Measurements from ENCODE around the gene OSBPL1A. TPM values are rescaled to one million over a fixed set of nuclear protein-coding genes. Genes with fewer than 3 reads are reported as not detected.
"Not testable (repeated sequence)": the region's sequence is repeated elsewhere in the genome, so short reads cannot be mapped to it uniquely, and the experiment has no call there.

OSBPL1A gene
- total RNA-seq, 1 donor from 2014 or later: 10.8 TPM

DNA sequence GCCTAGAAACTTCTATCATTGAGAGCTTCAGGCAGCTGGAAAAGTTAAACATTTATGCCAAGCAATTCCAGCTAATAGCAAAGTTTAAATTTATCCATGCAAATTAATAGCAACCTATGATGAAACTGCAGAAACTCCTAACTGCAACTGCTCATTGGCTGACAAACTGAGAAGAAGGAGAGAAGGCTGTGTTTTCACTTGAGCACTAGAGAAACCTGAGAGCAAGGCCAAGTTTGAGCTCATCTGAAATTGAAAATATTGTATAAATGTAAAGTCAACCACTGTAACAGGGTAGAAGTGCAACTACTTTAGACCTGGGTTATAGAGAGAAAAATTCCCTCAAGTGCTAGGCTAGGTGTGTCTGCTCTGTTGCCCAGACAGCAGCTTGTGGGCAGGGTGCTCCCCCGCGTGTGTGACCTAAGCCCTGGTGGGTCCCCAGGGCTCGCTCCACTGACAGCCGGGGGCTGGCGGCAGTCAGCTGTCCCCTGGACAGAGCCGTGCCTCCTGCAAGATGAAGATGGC lies 208.6 kb downstream of the OSBPL1A start:
- DNase-seq (ENCODE audit: low read depth in 2 of 2): no peak

DNA sequence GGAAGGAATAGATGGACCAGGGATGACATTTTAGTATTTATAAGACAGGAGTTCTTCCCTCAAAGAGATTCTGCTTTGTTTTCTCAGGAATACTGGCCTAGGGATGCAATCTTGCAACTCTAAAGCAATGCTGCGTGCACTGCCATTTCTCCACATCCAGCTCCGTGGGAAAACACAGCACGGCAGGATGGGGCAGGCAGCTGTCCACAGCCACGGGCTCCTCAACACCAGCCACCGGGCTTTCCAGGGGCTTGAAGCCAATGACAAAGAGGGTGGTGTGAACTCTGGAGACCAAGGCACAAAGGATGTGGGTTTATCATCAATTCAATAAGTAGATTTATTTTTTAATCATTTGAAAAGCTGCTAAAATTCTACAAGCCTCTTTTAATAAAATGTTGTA lies 209.5 kb downstream of the OSBPL1A start:
- DNase-seq (ENCODE audit: low read depth in 2 of 2): no peak

DNA sequence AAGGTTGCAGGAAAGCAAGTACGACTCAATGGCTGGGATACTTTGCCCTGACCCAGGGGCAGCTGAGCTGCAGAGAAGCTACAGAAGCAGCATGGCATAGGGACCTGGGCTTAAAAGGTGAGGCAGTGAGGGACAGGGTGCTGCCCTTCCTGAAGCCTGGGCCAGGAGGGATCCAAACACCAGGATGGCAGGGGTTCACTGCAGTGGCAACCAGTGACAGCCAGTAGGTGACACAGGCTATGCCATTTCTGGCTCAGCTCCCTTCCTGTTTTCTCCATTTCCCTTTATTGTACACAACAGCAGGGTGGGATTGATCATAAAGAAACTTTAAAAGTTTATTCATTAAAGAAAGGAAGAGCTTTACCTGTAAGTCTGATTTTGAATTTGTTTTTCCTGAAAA lies 209.9 kb downstream of the OSBPL1A start:
- DNase-seq (ENCODE audit: low read depth in 2 of 2): no peak

DNA sequence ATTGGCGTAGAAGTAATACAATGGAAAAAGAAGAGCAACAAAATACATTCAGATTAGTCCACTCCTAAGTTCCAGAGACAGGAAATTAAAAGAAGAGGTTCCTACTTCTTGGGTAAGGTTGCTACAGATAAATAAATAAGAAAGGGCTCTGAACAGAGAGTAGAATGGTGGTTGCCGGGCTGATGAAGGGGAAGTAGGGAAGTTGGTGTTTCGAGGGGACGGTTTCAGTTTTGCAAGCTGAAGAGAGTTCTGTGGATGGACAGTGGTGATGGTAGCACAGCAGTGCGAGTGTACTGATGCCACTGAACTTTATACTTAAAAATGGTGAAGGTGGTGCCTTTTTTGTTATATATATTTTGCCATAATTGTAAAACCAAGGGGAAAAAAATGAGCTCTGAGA lies 210.6 kb downstream of the OSBPL1A start:
- DNase-seq (ENCODE audit: low read depth in 2 of 2): no peak

DNA sequence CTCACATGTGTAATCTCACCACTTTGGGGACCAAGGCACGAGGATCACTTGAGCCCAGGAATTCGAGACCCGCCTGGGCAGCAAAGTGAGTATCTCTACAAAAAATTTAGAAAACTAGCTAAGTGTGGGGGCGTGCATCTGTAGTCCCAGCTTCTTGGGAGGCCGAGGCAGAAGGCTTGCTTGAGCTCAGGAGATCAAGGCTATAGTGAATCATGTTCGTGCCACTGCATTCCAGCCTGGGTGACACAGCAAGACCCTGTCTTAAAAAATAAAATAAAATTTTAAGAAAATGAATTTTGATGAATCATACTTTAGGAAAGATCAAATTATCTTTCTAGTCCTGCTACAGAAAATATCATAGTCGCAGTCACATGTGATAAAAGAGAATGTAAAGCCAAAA lies 211.8 kb downstream of the OSBPL1A start:
- no peak for DNase-seq (ENCODE audit: low read depth in 2 of 2)

DNA sequence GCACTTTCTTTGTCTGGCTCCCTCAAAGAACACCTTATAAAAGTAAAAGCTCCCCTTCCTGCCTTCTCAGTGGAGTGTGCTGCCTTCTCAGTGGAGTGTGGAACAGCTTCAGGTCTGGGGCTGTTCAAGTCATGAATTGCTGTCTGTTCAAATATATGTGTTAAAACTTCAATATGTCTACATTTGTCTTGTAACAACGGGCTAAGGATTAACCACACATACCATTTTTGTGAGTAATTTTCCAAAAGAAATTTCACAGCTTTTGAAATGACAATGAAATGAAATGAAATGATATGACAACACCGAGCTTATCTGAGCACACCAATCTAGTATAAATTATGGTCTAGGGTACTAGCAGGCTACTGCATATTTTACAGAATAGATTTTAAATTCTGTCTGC lies 215.8 kb downstream of the OSBPL1A start:
- DNase-seq (ENCODE audit: low read depth in 2 of 2): no peak

DNA sequence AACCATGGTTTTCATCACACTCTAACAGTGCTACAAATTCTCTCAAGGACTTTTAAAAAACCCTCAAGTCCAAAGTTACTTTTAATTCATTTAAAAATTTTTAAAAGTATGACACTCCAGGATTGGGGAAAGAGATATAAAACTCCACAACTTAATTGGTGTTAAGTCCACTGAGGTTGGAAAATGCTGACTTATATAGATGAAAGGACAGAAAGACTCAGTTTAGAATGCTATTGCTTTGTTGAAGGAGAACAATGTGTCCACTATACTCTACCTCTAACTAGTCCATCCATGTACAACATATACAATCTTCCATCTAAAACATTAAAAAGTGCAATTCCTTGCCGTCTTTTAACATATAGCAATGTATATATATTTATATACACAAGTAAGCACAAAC lies 217.6 kb downstream of the OSBPL1A start:
- no peak for DNase-seq (ENCODE audit: low read depth in 2 of 2)

DNA sequence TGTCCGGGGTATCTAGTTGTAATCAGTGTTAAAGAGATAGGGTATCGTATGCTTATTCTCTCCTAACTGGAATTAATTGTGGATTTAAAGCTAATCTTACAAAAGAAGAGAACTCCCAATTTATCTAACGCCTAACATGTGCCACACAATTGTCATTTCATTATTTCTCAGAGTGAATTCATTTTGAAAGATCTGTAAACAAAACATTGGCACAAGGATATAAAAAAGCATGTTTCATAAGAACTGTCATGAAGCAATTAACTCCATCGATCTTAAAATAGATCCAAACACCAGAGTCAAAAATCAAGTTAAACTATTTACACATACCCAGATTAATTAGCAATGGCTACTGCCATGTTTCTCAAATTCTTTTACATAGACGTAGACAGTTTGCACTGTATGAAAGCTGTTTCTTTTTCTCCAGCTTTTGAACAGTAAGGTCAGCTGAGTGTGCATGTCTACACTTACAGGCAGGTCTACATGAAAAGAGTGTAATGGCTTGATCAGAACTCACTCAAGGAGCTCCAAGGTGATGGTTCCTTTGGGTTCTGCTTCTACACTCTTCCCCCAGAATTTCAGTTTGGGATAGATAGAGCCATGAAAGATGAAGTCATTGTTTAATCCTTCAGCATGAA lies 220.0 kb downstream of the OSBPL1A start:
- no peak for DNase-seq (ENCODE audit: low read depth in 2 of 2)

DNA sequence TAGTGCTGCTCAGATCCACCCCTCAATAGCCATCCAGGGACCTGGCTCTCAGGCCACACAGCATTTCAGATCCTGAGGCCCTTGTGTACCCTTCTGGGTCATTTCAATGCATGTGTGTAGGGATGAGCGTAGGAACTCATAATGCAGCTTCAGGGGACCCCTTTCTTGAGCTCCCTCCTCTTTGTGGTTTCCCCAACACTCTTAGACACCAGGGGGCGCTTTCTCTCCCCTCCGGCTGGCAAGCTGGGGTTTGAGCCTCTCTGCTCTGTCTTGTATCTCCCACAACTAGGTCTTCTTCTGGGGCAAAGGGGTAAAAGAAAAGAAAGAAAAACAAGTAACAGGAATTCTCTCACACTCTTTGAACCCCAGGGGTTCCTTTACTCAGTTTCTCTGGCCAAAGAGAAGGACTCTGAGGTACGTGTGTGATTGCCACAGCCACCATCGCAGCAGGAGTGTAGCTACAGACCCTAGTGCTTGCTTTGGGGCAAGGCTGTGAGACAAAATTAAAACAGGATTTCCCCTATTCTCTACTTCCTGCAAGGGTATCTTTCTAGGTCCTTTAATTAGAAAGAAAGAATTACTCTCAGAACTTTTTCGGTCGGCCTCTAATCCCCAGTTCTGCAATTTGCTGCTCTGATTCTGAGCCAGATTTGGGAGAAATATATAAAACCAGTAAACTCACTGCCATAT lies 220.8 kb downstream of the OSBPL1A start:
- DNase-seq (ENCODE audit: low read depth in 2 of 2): peak; percentile 12 to 61

DNA sequence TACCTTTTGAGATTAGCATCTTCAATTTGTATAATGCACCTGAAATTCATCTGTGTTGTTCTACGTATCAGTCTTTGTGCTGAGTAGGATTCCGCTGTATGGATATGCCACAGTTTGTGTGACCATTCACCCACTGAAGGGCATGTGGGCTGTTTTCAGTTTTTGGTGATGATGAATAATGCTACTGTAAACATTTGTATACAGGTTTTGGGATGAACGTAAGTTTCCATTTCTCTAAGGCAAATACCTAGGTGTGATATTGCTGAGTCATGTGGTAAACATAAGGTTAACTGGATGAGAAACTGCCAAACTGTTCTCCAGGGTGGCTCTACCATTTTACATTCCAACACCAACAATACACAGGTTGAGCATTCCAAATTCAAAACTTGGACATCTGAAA lies 223.6 kb downstream of the OSBPL1A start:
- no peak for DNase-seq (ENCODE audit: low read depth in 2 of 2)

DNA sequence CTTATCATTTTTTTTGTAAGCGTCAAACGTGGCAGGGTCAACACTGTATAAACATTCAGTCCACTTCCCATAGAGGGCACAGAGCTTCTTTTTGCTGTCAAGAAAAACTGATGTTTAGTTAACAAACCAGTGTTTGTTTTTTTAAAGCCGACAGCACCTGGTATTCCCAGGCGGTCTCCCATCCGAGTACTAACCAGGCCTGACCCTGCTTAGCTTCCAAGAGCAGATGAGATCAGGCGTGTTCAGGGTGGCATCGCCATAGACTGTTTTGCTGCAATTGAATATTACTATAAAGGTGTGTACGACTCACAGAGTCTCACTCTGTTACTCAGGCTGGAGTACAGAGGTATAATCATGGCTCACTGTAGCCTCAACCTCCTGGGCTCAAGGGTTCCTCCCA lies 227.3 kb downstream of the OSBPL1A start:
- DNase-seq (ENCODE audit: low read depth in 2 of 2): no peak

DNA sequence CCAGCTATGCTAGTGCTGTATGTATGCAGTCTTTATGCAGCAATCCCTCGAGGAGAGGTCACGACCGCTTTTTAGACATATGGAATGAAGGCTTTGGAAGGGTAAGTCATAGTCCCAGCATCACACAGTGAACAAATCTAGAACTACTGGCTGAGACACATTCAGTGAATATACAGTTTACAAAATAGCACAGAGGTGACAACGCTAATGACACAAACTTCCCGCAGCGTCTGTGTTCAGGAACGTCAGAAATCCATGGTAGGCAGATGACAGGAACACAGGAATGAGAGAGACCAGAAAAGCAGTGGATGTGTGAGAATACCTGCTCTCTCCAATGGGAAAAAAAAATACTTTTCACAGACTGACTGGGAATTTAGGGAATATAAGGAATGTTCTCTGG lies 229.1 kb downstream of the OSBPL1A start:
- no peak for DNase-seq (ENCODE audit: low read depth in 2 of 2)

DNA sequence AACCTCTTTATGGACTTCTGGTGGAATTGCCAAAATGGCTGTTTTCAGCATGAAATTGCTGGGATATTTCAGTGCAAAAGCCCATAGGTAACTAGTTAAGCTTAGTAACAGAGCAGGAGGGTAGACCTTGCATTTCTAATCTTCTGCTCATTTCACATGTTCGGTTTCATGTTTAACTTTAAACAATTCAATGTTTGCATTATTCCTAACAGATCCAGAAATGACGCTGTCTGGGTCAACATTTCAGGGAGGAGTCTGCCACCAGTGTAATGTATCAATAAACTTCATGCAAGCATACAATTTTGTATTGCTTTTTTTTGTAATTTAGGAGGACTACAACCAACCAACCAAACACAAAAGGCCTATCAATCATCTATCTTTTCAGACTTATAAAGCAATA lies 236.3 kb downstream of the OSBPL1A start:
- DNase-seq (ENCODE audit: low read depth in 2 of 2): no peak

DNA sequence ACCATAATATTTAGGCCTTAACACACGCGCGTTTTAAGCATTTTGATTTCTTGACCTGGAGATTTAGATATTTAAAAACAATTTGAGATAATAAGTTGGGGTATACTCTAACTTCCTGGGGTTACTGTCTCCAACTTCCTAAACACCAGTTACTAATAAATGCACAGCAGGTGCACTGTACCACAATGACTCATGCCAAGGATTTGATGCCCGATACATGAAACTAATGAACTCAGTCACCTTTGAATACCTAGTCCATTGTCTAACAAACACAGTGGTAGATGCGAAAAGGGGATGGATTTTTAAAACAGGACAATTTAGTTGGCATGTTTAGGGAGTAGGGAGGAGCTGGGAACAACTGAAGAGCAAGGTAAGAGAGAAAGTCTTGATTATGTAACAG lies 237.5 kb downstream of the OSBPL1A start:
- DNase-seq (ENCODE audit: low read depth in 2 of 2): no peak

DNA sequence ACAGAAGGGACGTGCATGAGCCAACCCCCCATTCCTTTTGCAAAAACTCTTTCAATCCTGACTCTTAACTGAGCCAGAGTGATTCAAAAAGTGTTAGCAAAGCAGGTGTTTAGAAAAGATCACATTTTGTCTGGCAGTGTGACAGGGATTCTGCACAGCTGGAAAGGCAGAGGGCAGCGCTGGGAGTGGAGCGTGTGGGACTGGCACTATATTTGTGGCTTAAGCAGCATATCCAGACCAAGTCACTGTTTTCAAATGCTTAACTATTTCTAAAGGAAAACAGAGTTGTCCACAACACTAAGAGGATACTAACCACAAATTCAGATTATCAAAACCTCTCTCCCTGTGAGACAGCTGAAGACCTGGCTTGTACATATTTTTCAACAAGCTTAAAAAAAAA lies 239.8 kb downstream of the OSBPL1A start:
- no peak for DNase-seq (ENCODE audit: low read depth in 2 of 2)

DNA sequence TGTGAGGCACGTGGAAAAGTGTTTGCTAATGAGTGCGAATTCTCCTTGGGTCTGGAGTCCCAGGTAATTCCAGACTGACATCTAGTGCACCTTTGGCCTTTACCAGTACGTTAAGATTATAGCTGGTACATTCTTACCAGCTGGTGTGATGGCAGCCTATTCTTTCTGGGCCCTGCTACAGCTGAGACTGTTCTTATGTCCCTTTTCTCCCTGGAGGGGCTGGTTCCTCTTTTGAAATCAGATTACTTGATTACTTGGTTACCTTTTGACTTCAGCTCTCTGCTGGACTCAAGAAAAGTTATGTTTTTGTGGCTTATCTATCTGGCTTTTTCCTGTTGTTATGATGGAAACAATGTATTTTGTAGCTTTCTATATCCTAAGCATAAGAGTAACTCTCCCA lies 244.2 kb downstream of the OSBPL1A start:
- no peak for DNase-seq (ENCODE audit: low read depth in 2 of 2)

DNA sequence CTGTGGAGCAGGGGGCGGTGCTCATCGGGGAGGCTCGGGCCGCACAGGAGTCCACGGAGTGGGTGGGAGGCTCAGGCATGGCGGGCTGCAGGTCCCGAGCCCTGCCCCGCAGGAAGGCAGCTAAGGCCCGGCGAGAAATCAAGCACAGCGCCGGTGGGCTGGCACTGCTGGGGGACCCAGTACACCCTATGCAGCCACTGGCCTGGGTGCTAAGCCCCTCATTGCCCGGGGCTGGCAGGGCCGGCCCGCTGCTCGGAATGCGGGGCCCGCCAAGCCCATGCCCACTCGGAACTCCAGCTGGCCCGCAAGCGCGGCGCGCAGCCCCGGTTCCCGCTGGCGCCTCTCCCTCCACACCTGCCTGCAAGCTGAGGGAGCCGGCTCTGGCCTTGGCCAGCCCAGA lies 248.0 kb downstream of the OSBPL1A start:
- not testable (repeated sequence) for DNase-seq (ENCODE audit: low read depth in 2 of 2)

DNA sequence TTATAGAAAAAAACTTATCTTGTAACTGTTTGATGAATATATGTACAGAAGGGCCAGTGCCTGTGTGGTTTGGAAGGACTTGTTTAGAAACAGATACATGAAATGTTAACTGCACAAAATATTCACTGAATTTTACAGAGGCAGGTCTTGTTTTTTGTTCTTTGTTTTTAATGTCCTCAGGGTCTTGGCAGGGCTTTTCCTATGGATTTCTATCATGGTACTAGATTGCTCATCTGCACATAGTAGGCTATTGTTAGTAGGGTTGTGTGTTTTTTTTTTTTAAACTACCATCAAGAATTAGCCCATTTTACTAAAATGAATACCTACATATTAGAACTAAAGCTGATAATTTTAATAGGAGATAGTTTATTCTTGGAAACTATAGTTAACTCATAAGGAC lies 255.2 kb downstream of the OSBPL1A start:
- no peak for DNase-seq (ENCODE audit: low read depth in 2 of 2)

DNA sequence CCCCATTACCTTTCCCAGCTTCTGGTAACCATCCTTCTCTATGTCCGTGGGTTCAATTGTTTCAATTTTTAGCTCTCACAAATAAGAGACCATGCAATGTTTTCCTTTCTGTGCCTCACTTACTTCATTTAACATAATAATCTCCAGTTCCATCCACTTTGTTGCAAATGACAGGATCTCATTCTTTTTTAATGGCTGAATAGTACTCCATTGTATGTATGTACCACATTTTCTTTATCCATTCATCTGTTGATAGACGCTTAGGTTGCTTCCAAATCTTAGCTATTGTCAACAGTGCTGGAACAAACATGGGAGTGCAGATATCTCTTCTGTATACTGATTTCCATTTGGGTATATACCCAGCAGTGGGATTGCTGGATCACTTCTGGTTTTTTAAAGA lies 256.9 kb downstream of the OSBPL1A start:
- DNase-seq (ENCODE audit: low read depth in 2 of 2): no peak

DNA sequence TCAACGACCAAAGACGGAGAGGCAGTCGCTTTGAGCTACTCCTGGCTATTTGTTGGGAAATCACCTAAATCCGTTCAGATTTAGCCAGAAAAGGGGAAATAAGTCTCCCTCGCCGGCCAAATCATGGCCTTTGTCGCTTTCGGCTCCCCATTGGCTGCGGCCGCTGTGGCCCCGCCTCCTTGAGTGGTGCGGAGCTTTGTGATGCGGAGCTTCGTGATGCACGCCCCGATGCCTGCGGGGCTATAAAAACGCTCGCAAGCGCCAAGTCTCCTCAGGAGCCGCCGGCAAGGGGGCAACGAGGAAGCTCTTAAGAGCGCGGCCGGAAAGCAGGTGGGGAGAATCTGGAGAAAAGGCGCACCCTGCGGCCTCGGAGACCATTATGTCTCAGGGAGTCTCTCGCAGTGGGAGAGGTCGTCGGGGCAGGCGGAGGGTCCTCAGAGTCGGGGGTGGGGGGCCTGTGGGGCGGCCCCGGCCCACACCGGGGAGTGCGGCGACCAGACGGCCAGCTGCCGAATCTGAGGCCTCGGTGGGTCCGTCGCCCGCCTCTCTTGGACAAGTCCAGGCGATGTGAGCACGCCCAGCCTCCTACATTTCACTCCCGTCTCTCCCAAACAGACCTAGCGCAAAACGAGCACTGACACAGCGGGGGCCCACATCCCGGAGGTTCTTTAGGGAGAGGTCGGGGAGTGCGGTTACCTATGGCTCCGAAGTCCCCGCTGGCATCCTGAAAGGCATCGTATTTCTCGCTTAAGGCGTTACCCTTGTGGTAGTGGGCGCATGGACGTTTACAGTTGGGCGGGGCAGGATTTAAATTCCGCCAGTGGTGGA lies 258.6 kb downstream of the OSBPL1A start, which contains the start of gene CABYR:
Gene CABYR, plus strand, starts transcription at position 274 of the 828 bp plus-strand sequence. CDS start 4,053 bp downstream, outside the sequence.
- peak; percentile 3 to 77 for DNase-seq (ENCODE audit: low read depth in 2 of 2)

DNA sequence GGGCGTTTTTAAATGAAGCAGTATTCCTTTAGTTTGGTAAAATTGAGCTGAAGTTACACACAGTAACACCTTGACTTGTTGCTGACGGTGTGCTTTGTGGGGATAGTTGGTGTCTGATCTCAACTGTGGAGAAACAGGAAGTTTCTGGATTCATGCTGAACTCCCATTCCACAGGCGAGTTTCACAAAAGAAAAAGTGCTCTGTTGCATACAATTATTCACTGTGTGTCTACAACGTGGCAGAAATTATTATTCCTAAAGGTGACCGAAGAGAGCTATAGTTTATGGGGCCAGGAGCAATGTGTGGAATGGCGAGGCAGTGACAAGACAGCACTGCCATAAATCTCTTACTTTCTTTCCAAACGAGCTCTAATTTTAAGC lies 259.2 kb downstream of the OSBPL1A start:
- no peak for DNase-seq (ENCODE audit: low read depth in 2 of 2)

DNA sequence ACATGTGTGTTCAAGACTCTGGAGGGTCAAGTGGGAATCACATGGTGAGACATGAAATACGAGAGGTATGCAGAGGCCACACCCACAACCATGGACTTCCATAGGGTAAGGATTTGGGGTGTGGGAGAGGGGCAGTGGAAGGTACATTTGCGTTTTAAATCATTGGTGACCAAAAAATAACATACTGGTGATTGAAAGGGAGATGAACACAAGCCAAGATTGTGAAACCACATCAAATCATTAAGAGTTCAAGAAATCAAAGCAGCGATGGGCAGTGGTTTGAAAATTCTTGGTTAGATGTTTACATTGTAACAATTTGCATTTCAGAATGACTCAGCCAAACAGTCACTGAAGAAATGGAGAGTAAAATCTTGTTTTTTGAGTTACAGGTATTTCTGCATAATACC lies 260.7 kb downstream of the OSBPL1A start:
- no peak for DNase-seq (ENCODE audit: low read depth in 2 of 2)

Data from dermis microvascular lymphatic vessel endothelial cell (primary cell).